DOHH2 (cell line): ENCODE measurements around the gene SSMEM1.

Experiments used
- H3F3A ChIP-seq: fragments of 200-600 bp; sonication (generic), shearing (Covaris generic); 2 replicates; pipeline ENCODE4 v1.6.0; 2016; ENCODE audit warnings: antibody characterized with exemption, mild to moderate bottlenecking; ENCODE audit not compliant: control insufficient read depth, insufficient read depth
- H3K27ac ChIP-seq: fragments of 200-600 bp; sonication (generic); 2 replicates; pipeline ENCODE4 v1.5.1; 2014; ENCODE audit warnings: low read depth, mild to moderate bottlenecking, low read length, moderate library complexity
- H3K27me3 ChIP-seq: fragments of 200-600 bp; sonication (generic); 2 replicates; pipeline ENCODE4 v1.6.1; 2014; ENCODE audit warnings: mild to moderate bottlenecking, low read length, mixed read lengths; ENCODE audit not compliant: control insufficient read depth
- H3K36me3 ChIP-seq: fragments of 200-600 bp; sonication (generic); 2 replicates; pipeline ENCODE4 v1.6.1; 2014; ENCODE audit warnings: mild to moderate bottlenecking, low read length, moderate library complexity, mixed read lengths; ENCODE audit not compliant: control insufficient read depth
- H3K4me1 ChIP-seq: fragments of 200-600 bp; sonication (generic); 2 replicates; pipeline ENCODE4 v1.6.1; 2014; ENCODE audit warnings: mild to moderate bottlenecking, low read length, mixed read lengths; ENCODE audit not compliant: control insufficient read depth
- H3K4me2 ChIP-seq: fragments of 200-600 bp; sonication (generic); 2 replicates; pipeline ENCODE4 v1.6.0; 2014; ENCODE audit warnings: mild to moderate bottlenecking, low read length, moderate library complexity
- H3K4me3 ChIP-seq: fragments of 200-600 bp; sonication (generic); 2 replicates; pipeline ENCODE4 v1.5.1; 2014; ENCODE audit warnings: mild to moderate bottlenecking, low read length, mixed read lengths
- H3K79me2 ChIP-seq: fragments of 200-600 bp; sonication (generic); 2 replicates; pipeline ENCODE4 v1.6.1; 2014; ENCODE audit warnings: mild to moderate bottlenecking, low read length, mixed read lengths; ENCODE audit not compliant: control insufficient read depth
- H3K9me2 ChIP-seq: fragments of 200-600 bp; sonication (generic); replicated peaks from 2 replicates; pipeline ENCODE4 v1.6.1; 2014; ENCODE audit warnings: mild to moderate bottlenecking, low read length, mixed read lengths; ENCODE audit not compliant: control insufficient read depth
- H3K9me3 ChIP-seq: fragments of 200-600 bp; sonication (generic); 2 replicates; pipeline ENCODE4 v1.6.1; 2014; ENCODE audit warnings: antibody characterized with exemption, low read length, mixed read lengths; ENCODE audit not compliant: control insufficient read depth, insufficient read depth
- H4K20me1 ChIP-seq: fragments of 200-600 bp; sonication (generic); 2 replicates; pipeline ENCODE4 v1.6.0; 2014; ENCODE audit warnings: low read depth, mild to moderate bottlenecking, antibody characterized with exemption, low read length, moderate library complexity; ENCODE audit not compliant: control insufficient read depth, insufficient read depth
- EZH2phosphoT487 ChIP-seq: fragments of 200-600 bp; sonication (generic); IDR thresholded peaks from 2 replicates; pipeline ENCODE4 v1.6.1; 2017; ENCODE audit warnings: borderline replicate concordance, mild to moderate bottlenecking, antibody characterized with exemption, low read length, moderate library complexity, mixed read lengths
- TF ChIP-seq, protein P1 (sequence below): fragments of 200-600 bp; sonication (generic); IDR thresholded peaks from one replicate; pipeline ENCODE4 v1.5.1; 2014; ENCODE audit warnings: antibody characterized with exemption, mild to moderate bottlenecking, low read depth, low read length; ENCODE audit not compliant: poor library complexity, severe bottlenecking

Gene SSMEM1

GRCh38 chr7:130207033-130207432 lies 627 bp upstream of the SSMEM1 start:
- Histone ChIP-seq H3K79me2 (peaks cover 28% of the 10 kb centered on the region), H3K4me2 (no peak overlapping the region), H3K9me3 (no peaks in the 10 kb centered on the region), H3K27ac (no peak overlapping the region), H3K4me1 (peaks cover 16% of the 10 kb centered on the region), H3F3A (no peaks in the 10 kb centered on the region), H4K20me1 (no peaks in the 10 kb centered on the region), H3K9me2 (no peaks in the 10 kb centered on the region), H3K36me3 (peaks cover 27% of the 10 kb centered on the region), H3K4me3 (no peak overlapping the region), H3K27me3 (no peaks in the 10 kb centered on the region)
- no peak for TF ChIP-seq EZH2phosphoT487
- TF ChIP-seq, protein P1, sequence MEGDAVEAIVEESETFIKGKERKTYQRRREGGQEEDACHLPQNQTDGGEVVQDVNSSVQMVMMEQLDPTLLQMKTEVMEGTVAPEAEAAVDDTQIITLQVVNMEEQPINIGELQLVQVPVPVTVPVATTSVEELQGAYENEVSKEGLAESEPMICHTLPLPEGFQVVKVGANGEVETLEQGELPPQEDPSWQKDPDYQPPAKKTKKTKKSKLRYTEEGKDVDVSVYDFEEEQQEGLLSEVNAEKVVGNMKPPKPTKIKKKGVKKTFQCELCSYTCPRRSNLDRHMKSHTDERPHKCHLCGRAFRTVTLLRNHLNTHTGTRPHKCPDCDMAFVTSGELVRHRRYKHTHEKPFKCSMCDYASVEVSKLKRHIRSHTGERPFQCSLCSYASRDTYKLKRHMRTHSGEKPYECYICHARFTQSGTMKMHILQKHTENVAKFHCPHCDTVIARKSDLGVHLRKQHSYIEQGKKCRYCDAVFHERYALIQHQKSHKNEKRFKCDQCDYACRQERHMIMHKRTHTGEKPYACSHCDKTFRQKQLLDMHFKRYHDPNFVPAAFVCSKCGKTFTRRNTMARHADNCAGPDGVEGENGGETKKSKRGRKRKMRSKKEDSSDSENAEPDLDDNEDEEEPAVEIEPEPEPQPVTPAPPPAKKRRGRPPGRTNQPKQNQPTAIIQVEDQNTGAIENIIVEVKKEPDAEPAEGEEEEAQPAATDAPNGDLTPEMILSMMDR = no peak

DNA sequence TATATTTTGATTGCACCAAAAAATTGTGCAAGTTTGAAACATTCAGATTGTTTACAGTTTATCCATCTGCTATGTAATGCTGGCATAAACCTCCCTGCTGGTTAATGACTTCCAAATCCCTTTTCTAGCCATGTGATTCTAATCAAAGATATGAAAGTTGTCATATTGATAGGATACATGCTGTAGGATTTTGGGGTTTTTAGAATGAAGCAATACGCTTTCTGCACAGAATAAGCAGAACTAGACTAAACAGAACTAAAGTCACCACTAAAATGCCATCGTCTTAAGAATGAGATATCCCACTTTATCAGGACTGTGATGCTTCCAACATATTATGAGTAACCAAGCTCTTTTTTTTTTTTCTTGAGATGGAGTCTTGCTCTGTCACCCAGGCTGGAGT lies 856 bp downstream of the SSMEM1 start:
- Histone ChIP-seq H3K4me2 (no peak overlapping the region), H3K9me3 (no peaks in the 10 kb centered on the region), H3K36me3 (peaks cover 13% of the 10 kb centered on the region), H3K4me1 (peaks cover 14% of the 10 kb centered on the region), H4K20me1 (no peaks in the 10 kb centered on the region), H3K4me3 (no peak overlapping the region), H3K79me2 (peaks cover 17% of the 10 kb centered on the region), H3F3A (no peaks in the 10 kb centered on the region), H3K27me3 (no peaks in the 10 kb centered on the region), H3K27ac (no peak overlapping the region), H3K9me2 (no peaks in the 10 kb centered on the region)
- TF ChIP-seq EZH2phosphoT487 = no peak
- TF ChIP-seq, protein P1 = no peak

GRCh38 chr7:130210181-130210935 lies 2.7 kb downstream of the SSMEM1 start:
- H3K9me3 ChIP-seq = no peaks in the 10 kb centered on the region
- no peak overlapping the region for H3K4me2 ChIP-seq
- H3K79me2 ChIP-seq = no peaks in the 10 kb centered on the region
- no peaks in the 10 kb centered on the region for H3F3A ChIP-seq
- TF ChIP-seq, protein P1 = no peak
- no peak for TF ChIP-seq EZH2phosphoT487
- peaks cover 4% of the 10 kb centered on the region for H3K4me1 ChIP-seq
- no peaks in the 10 kb centered on the region for H3K36me3 ChIP-seq
- no peak overlapping the region for H3K27ac ChIP-seq
- H3K9me2 ChIP-seq = no peaks in the 10 kb centered on the region
- H4K20me1 ChIP-seq = no peaks in the 10 kb centered on the region
- no peak overlapping the region for H3K4me3 ChIP-seq
- no peaks in the 10 kb centered on the region; the same call in 1 of the 2 replicates for H3K27me3 ChIP-seq
